Neuron (in vitro differentiated cells): ENCODE data around the gene GDPD3.
"Not testable (repeated sequence)": the region's sequence is repeated elsewhere in the genome, so short reads cannot be mapped to it uniquely, and the experiment has no call there.

Experiments
- H2AFZ ChIP-seq: one replicate; pipeline ENCODE4 v1.6.1; 2013; ENCODE audit warnings: low read depth, mild to moderate bottlenecking, inconsistent platforms, low read length, moderate library complexity
- H3K27me3 ChIP-seq: one replicate; pipeline ENCODE4 v1.6.1; 2013; ENCODE audit warnings: low read length; ENCODE audit not compliant: insufficient read depth
- H3K36me3 ChIP-seq: one replicate; pipeline ENCODE4 v1.6.1; 2013; ENCODE audit warnings: low read length; ENCODE audit not compliant: insufficient read depth
- H3K4me1 ChIP-seq: one replicate; pipeline ENCODE4 v1.6.1; 2013; ENCODE audit warnings: low read length; ENCODE audit not compliant: insufficient read depth
- H3K4me3 ChIP-seq: 2 replicates; pipeline ENCODE4 v1.5.1; 2013; ENCODE audit warnings: mild to moderate bottlenecking, low read length, moderate library complexity
- H3K9me3 ChIP-seq: one replicate; pipeline ENCODE4 v1.6.1; 2013; ENCODE audit warnings: low read length

The GDPD3 gene

DNA sequence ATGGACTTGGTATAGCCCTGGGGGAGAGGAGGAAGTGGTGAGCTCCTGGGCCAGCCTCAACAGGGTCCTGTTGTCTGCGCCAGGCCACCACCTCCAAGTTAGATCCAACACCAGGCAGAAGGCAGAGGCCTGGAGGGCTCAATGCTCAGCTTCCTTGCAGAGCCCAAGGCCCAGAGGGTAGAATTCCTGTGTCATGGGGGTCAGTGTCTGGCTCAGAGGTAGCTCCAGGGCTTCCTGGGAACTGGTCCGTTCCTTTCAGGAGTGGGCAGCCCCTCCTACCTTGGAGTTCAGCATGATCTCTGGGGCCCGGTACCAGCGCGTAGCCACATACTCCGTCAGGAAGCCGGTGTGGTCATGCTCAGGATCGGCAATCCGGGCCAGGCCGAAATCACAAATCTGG, 4.4 kb upstream of the GDPD3 start:
- Histone ChIP-seq H3K9me3 (no peaks in the 10 kb centered on the region), H3K27me3 (no peaks in the 10 kb centered on the region), H3K4me1 (peaks cover 7% of the 10 kb centered on the region), H2AFZ (no peak overlapping the region), H3K4me3 (no peak overlapping the region), H3K36me3 (peaks cover 18% of the 10 kb centered on the region)

- Histone ChIP-seq H3K9me3 (no peaks in the 10 kb centered on the region), H3K4me3 (no peak overlapping the region), H3K36me3 (peaks cover 18% of the 10 kb centered on the region), H2AFZ (no peak overlapping the region), H3K27me3 (no peaks in the 10 kb centered on the region), H3K4me1 (no peaks in the 10 kb centered on the region)
Measured at GRCh38 chr16:30116291-30117207, 3.2 kb upstream of the GDPD3 start.

DNA sequence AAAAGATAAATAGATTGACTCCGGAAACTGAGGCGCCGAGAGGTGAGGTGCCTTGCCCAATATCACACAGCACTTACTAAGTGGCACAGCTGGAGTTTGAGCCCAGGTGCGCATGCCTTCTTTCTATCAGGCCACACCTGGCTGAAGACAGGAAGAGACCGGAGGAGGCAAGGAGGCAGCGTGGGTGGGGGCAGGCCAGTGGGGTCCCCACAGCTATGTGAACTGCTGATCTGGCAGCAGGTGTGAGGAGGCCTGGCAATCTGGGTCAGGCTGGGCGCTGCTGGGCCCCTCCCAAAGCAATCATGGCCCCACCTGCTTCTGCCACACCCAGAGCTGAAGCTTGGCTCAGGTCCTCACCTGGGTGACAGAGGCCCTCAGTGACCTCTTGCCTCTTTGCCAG, 1.9 kb upstream of the GDPD3 start:
- Histone ChIP-seq H3K36me3 (peaks cover 18% of the 10 kb centered on the region), H3K4me1 (no peaks in the 10 kb centered on the region), H3K9me3 (no peaks in the 10 kb centered on the region), H3K4me3 (no peak overlapping the region), H2AFZ (no peak overlapping the region), H3K27me3 (no peaks in the 10 kb centered on the region)

DNA sequence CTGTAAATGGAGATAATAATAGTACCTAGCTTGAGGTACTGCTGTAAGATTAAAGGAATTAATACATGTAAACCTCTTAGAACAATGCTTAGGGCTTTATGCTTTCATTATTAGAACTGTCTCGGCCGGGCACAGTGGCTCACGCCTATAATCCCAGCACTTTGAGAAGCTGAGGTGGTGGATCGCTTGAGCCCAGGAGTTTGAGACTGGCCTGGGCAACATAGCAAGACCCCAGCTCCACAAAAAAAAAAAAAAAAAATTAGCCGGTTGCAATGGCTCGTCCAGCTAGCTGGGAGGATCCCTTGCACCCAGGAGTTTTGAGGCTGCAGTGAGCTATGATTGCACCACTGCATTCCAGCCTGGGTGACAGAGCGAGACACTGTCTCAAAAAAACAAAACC, 1.5 kb upstream of the GDPD3 start:
- not testable (repeated sequence) for H3K27me3 ChIP-seq, H2AFZ ChIP-seq, H3K4me3 ChIP-seq, H3K4me1 ChIP-seq, H3K9me3 ChIP-seq
- H3K36me3 ChIP-seq: peaks cover 18% of the 10 kb centered on the region

DNA sequence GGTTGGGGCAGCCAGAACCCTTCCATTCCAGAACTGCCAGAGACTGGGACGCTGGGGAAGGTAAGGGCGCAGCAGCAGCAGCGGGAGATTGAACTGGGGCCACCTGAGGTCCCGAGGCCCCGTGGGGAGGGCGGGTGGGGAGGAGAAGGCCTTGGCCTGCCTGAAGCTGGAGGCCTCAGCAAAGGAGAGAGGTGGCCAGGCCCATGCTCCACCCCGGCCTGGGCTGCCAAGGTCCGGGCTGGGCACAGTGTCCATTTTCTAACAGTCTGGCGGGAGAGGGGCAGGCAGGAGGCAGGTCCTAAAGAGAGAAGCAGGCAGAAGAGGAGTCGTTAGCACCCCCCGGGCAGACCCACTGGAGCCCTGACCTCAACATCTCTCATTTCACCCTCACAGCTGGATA, 1.1 kb upstream of the GDPD3 start:
- Histone ChIP-seq H3K36me3 (peaks cover 18% of the 10 kb centered on the region), H3K4me1 (no peaks in the 10 kb centered on the region), H2AFZ (no peak overlapping the region), H3K9me3 (no peaks in the 10 kb centered on the region), H3K4me3 (no peak overlapping the region), H3K27me3 (no peaks in the 10 kb centered on the region)

- Histone ChIP-seq H3K36me3 (peaks cover 18% of the 10 kb centered on the region), H3K9me3 (no peaks in the 10 kb centered on the region), H2AFZ (no peak overlapping the region), H3K4me1 (no peaks in the 10 kb centered on the region), H3K27me3 (no peaks in the 10 kb centered on the region), H3K4me3 (no peak overlapping the region)
Measured at GRCh38 chr16:30113711-30114333, 485 bp upstream of the GDPD3 start.

GRCh38 chr16:30112197-30113030, 923 bp downstream of the GDPD3 start:
- H3K36me3 ChIP-seq: peaks cover 11% of the 10 kb centered on the region
- H3K4me3 ChIP-seq: no peak overlapping the region
- H3K4me1 ChIP-seq: no peaks in the 10 kb centered on the region
- no peaks in the 10 kb centered on the region for H3K27me3 ChIP-seq
- H2AFZ ChIP-seq: no peak overlapping the region
- H3K9me3 ChIP-seq: no peaks in the 10 kb centered on the region

- no peak overlapping the region for H3K4me3 ChIP-seq
- H3K36me3 ChIP-seq: peaks cover 8% of the 10 kb centered on the region
- H3K27me3 ChIP-seq: no peaks in the 10 kb centered on the region
- H2AFZ ChIP-seq: no peak overlapping the region
- H3K9me3 ChIP-seq: no peaks in the 10 kb centered on the region
- no peaks in the 10 kb centered on the region for H3K4me1 ChIP-seq
Measured at GRCh38 chr16:30110661-30111060, 2.7 kb downstream of the GDPD3 start.

DNA sequence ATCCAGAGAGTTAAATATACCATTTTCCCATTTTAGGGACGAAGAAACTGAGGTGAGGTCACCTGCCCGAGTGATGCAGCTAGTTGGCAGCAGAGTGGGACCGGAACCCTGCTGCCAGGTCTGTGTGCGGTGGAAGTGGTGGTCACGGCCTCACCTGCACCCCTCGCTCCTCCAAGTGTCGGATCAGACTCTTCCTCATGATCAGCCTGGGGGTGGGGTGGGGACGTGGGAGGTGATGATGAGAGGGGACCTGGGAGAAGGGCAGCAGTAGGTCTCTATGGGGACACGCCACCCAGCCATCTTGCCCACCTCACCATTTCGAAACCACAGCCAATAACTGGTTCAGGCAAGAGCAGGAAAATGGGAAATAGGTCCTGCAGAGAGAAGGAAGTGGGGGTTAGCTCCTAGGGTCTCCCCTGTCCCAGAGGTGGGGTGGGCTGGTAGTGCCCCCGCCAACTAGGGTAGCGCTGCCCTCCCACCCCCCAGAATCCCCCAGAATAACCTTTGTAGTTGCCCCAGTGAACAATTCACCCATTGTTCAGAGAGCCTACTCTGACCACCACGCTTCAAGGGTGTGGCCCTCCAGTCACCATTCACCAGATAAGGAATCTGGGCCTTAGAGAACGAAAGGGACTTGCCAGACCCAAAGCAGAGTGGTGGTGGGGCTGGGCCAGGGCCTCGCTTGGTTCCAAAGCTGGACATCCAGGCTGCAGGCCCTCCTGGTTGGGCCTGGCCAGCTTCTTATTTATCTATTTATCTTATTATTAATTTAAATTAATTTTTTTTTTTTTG, 5.1 kb downstream of the GDPD3 start:
- Histone ChIP-seq H3K4me3 (no peak overlapping the region), H3K27me3 (no peaks in the 10 kb centered on the region), H3K9me3 (peaks cover under 1% of the 10 kb centered on the region), H2AFZ (no peak overlapping the region), H3K36me3 (peaks cover 5% of the 10 kb centered on the region), H3K4me1 (no peaks in the 10 kb centered on the region)

GRCh38 chr16:30104492-30104891, 8.8 kb downstream of the GDPD3 start:
- Histone ChIP-seq H2AFZ (no peak overlapping the region), H3K4me1 (no peaks in the 10 kb centered on the region), H3K9me3 (peaks cover 2% of the 10 kb centered on the region)

GRCh38 chr16:30104090-30104489, 9.2 kb downstream of the GDPD3 start:
- Histone ChIP-seq H3K4me3 (no peak overlapping the region), H3K27me3 (no peaks in the 10 kb centered on the region), H2AFZ (no peak overlapping the region), H3K36me3 (peaks cover 5% of the 10 kb centered on the region), H3K4me1 (no peaks in the 10 kb centered on the region), H3K9me3 (peaks cover 2% of the 10 kb centered on the region)

More at GRCh38 chr16:30104492-30104891, 8.8 kb downstream of the GDPD3 start:
- Histone ChIP-seq H3K27me3 (no peaks in the 10 kb centered on the region), H3K4me3 (no peak overlapping the region), H3K36me3 (peaks cover 5% of the 10 kb centered on the region)

DNA sequence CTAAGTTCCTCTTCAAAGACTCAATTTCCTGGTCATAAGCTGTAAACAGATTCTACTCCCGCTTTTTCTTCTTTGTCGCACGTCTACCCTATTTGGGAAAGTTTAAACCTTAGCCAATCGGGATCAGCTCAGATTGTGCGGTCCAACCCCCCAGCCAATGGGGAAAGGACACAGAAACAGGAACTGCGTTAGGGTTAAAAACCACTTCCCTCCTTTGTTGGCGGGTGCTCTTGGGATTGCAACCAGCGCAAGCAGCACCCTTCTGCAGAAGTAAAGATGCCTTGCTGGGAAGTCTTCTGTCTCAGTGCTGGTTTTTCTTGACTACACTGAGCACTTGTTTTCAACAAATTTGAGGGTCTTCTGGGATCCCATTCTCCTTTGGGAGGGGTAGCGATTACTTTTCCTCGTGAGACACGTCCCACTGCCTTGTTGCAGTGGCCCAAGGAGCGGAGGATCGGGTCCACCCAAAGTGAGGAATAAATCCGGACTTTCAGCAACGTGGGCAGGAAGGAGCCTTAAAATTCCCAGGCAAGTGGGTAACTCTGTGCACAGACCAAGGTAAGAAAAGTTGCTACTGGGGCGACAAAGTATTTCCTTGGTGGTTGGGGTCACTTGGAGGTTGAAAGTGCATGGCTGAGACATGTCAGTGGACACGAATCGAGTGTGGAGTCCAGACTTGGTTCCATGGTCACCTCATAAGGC, 16.3 kb downstream of the GDPD3 start:
- Histone ChIP-seq H3K36me3 (no peaks in the 10 kb centered on the region), H2AFZ (no peak overlapping the region), H3K27me3 (no peaks in the 10 kb centered on the region), H3K4me3 (no peak overlapping the region), H3K4me1 (peaks cover 16% of the 10 kb centered on the region), H3K9me3 (peaks cover 11% of the 10 kb centered on the region)
